HL-60/S4 treated with phorbol 12-myristate 13-acetate at 8.2 ng/mL for 4 days and 3 days (cell line): ENCODE measurements around the gene LMAN2.
"Not testable (repeated sequence)": the region's sequence is repeated elsewhere in the genome, so short reads cannot be mapped to it uniquely, and the experiment has no call there.

ENCODE experiments used
- in situ Hi-C: fragments of 300-500 bp; cut with MboI; formaldehyde crosslinking; loops from 2 replicates; pipeline ENCODE4 v1.15.0; 2022; ENCODE audit warnings: low sequenced_read_pairs

Gene LMAN2

GRCh38 chr5:177378884-177379883 lies 27.7 kb upstream of the LMAN2 start:
- in situ Hi-C loops = no loop called here

DNA sequence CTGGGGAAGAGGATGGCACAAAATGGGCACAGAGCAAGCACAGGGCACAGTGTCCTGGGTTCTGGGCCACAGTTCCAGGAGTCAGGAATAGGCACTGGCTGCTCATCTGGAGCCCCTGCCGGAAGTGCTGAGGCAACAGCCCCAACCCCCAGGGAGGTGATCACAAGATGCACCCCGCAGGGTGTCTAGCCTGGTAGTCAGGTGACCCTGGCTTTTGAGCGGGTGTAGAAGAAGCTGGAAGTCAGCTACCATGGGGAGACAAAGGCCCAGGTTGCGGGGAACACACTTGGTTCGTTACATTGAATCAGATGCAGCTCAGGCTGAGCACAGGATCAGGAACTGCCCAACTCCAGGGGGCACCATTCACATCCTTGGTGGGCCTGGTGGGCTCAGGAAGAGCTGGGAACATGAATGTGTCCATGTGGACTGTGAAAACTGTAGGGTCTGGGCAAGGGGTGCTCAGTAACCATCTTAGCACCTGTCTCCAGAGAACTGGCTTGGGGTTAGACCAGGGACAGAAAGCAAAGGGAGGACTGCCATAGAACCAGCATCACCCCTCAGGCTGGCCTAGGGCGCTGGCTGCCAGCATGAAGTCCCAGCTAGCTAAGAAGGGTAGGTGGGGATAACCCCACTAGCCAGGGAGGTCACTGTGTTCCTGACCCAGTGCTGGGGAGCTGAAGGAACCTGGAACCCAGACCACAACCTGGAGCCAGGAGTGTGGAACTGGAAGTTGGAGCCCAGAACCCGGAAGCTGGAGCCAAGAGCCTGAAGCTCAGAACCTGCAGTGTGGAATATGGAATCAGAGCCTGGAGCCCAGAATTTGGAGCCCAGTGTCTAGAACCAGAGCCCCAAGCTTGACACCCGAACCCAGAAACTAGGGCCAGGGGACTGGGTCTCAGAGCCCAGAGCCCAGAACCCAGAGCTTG lies 26.6 kb upstream of the LMAN2 start:
- in situ Hi-C loops = no loop called here

- in situ Hi-C loops = no loop called here
These were observed 24.6 kb upstream of the LMAN2 start for GRCh38 chr5:177376107-177376506.

GRCh38 chr5:177375516-177375915 lies 24.0 kb upstream of the LMAN2 start:
- in situ Hi-C loops = not testable (repeated sequence)

DNA sequence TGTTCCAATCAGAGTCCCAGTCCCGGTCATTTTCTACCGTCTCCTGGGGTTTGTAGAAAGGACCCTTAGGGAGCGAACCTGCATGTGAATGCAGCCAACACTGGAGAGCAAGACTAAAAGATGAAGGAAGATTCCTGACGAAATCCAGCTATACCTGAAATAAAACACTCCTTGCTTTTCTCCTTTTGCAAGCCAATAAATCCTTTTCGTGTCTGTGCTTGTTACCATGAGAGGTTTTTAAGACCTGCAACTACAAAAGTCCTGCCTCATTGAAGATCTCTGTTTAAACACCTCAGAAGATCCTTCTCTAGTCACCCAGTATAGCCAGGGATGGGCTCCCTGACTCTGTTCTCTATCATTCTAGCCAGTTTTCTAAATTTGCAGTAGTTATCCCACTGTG lies 22.7 kb upstream of the LMAN2 start:
- in situ Hi-C loops = no loop called here

- in situ Hi-C loops = no loop called here
These were observed 22.3 kb upstream of the LMAN2 start for GRCh38 chr5:177373806-177374205.

DNA sequence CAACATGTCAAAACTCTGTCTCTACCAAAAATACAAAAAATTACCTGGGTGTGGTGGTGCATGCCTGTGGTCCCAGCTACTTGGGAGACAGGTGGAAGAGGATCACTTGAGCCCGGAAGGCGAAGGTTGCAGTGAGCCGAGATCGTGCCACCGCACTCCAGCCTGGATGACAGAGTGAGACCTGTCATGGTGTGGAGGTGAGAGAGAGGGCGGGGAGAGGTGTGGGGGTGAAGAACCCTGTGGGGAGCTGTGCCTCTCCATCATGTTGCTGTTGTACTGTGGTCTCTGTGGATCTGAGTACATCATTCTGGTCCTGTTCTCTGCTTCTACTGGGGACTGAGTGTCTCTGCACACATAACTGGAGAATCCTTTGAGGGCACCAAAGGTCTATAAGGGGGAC lies 21.4 kb upstream of the LMAN2 start:
- in situ Hi-C loops = no loop called here

DNA sequence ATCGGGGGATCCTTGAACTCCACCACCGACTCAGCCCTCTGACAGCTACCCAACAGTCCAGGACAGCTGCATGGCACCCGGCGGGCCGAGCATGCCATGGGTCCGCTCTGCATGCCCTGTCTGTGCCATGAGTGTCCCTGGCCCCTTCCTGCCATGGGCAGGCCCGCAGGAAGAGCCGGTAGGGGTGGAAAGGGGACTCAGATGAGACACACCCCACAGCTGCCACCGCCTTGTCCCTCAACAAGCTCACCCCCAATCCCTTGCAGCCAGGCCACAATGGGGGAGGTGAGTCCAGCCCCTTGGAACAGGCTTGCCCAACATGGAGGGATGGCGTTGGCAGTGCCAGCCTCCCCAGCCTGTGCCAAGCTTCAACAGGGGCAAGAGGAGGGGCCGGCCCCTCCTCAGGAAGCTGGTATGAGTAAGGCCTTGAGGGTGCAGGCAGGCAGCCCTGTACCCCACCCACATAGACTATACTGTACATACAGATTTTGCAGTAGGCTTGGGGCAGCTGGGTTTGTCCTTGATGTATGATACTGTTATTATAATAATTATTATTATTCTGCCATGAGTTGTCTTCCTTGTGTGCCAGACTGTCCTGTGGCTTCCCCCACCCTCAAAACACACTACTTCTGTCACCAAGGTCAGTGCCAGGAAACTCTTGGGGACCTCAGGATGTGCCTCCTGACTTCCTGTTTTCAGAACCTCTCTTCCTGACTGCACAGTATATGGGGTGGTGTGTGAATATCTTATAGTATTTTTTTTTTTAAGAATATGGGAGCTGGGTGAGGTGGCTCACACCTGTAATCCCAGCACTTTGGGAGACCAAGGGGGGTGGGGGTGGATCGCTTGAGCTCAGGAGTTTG lies 20.8 kb upstream of the LMAN2 start:
- in situ Hi-C loops = no loop called here

DNA sequence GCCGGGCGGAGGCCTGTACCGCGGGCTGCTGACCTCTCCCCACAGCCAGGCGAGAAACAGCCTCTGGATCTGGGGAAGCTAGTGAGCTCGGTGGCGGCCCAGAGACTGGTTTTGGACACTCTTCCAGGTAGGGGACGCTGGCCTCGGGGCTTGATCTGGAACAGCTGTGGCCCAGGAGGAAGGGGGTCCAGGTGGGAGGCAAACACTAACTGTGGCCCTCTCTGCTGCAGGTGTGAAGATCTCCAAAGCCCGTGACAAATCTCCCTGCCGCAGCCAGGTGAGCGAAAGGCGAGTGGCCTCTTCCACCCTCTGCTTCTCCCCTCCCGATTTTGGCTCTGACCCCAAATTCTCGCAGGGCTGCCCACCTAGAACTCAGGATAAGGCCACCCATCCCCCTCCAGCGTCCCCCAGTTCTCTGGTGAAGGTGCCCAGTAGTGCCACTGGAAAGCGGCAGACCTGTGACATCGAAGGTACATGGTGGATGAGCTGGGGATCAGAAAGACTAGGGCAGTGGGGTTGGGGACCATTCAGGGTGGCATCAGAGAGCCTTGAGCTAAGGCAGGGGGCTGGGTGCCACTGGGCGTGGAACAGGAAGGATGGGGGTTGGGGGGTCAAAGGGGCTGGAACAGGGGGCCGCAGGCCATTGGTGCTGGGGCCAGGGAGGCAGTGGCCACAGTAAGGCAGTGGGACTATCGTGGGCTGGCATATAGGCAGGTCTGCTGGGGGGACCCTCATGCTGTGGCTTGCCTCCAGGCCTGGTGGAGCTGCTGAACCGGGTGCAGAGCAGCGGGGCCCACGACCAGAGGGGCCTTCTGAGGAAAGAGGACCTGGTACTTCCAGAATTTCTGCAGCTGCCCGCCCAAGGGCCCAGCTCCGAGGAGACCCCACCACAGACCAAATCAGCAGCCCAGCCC lies 19.9 kb upstream of the LMAN2 start:
- in situ Hi-C loops = no loop called here

DNA sequence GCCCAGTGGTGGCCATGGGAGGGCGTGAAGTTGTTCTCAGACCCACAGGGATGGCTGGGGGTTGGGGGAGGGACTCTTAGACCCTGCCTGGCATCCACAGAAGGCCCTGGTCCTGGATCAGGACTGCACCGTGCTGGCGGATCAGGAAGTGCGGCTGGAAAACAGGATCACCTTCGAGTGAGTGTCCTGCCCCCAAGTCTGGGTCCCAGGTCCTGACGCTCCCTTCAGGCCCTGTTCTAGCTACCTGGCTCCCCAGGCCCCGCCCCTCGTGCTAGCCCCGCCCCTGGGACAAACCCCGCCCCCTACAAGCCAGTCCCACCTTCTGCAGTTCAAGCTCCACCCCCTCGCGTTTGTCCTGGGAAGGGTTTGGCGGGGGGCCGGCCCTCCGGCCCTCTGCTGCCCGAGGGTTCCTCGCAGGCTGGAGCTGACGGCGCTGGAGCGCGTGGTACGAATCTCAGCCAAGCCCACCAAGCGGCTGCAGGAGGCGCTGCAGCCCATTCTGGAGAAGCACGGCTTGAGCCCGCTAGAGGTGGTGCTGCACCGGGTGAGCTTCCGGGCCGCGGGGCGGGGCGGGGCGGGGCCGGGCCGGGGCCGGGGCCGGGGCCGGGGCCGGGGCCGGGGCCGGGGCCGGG lies 19.1 kb upstream of the LMAN2 start:
- in situ Hi-C loops = no loop called here

GRCh38 chr5:177369645-177370440 lies 18.4 kb upstream of the LMAN2 start:
- in situ Hi-C loops = no loop called here

DNA sequence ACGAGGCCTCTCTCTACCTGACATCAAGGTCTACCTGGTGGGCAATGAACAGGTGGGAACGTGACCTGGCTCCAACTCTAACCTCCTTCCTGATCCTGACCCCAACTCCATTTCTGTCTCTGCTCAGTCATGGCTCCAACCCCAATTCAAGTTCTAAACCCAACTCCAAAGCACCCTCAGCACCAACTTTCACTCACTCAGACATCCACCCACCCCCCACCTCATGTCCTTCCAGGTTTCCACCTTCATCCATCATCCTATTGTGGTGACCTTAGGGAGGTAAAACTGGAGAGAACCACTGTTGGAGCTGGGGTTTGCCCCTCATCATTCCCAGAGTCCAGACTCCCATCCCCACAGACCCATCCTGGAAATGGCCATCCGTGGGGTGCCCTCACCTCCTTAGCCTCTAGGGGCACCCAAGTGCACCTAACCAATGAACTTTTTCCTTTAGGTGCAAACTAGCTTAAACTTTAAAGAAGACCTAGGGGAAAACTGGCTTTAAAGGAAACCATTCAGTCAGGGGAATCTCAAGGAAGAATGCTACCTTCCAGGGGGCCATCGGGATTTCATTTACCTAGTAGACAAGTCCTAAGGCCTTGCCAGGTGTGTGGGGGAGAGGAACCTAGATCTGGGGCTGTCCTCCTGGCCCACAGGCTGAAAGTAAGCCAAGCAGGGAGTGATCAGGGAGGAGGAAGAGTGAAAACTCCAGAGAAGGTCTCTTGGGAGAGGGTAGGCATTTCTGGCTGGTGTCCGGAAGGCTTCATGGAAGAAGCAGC lies 17.6 kb upstream of the LMAN2 start:
- in situ Hi-C loops = no loop called here

DNA sequence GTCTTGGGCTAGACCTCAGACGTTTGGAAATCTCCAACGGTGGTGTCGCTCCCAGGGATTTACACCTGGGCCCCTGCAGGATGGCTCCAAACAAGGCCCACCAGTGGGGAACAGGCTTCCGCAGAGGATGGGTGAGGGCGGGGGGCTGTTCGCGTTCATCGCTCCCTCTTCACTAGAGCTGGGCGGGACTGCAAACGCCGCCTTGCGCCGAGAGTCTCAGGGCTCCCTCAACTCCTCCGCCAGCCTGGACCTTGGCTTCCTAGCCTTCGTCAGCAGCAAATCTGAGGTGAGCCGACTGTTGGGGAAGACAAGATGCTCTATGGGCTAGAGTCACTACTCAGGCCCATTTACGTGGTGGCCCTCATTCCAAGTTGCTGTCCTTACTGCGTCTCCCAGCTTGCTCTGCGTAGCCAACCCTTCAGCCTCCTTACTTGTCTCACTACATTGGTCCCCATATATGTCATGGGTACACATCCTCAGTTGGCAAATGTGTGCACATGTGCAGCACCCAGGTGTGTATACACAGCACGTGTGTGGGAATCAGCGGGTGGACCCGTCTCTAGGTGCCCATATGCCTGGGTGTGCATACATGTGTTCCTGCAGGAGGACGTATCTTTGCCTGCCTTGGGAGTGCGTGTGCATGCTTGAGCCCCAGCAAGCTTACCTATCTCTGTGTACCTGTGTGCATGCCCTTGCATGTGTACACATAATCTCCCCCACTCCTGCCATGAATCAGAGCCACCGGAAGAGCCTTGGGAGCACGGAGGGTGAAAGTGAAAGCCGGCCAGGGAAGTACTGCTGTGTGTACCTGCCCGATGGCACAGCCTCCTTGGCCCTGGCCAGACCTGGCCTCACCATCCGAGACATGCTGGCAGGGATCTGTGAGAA lies 16.8 kb upstream of the LMAN2 start:
- in situ Hi-C loops = no loop called here

DNA sequence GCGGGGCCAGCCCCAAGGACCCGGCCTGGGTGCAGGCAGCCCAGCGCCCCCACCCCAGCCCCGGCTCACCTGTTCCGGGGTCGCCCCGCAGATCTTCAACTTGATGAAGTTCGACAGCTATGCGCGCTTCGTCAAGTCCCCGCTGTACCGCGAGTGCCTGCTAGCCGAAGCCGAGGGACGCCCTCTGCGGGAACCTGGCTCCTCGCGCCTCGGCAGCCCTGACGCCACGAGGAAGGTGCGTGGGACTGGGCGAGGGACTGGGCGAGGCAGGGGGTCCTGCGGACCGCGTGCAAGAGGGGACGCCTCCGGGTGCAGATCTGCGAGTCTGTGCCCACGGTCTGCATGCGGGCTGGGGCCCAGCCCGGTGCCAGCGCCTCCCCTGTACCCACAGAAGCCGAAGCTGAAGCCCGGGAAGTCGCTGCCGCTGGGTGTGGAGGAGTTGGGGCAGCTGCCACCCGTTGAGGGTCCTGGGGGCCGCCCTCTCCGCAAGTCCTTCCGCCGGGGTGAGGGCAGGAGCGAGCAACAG lies 15.9 kb upstream of the LMAN2 start:
- in situ Hi-C loops = no loop called here

GRCh38 chr5:177366528-177367322 lies 15.3 kb upstream of the LMAN2 start:
- in situ Hi-C loops = no loop called here
